ENCODE data around the gene NPR2. TPM values are rescaled to one million over a fixed set of nuclear protein-coding genes. Genes with fewer than 3 reads are reported as not detected.

Gene NPR2
- polyA plus RNA-seq, 3 donors = 29.0 to 31.4 (median 29.5) TPM

DNA sequence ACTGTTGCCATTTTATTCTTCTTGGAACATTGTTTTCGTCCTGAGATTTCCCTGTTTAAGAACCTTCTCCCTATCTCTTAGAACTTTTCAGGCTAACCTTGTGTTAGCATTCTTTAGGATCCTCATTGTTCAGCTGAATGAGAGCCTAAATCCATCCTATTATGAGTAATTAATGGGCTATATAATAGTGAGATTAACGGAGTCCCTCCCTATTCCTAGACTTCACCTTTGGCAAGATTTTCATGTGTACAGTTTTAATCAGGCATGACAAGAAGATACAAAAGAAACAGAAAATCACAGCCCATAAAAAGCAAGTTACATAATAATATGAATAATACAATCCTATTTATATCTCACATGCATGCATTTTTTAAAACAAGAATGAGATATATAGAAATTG lies 28.2 kb upstream of the NPR2 start:
- no peak for DNase-seq (ENCODE audit: low read depth in 3 of 3, low spot score in 2 of 3)

DNA sequence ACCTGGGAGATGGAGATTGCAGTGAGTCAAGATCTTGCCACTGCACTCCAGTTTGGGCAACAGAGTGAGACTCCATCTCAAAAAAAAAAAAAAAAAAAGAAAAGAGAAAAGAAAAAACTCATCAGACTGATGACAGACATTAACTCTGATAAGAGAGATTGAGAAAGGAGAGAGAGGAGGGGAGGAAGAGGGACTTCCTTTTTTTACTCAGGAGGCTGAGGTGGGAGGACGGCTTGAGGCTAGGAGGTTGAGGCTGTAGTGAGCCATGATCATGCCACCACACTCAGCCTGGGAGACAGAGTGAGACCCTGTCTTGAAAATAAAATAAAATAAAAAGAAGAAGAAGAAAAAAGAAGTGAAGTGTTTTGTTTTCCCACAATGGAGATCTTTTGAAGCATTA lies 27.6 kb upstream of the NPR2 start:
- DNase-seq (ENCODE audit: low read depth in 3 of 3, low spot score in 2 of 3) = no peak

DNA sequence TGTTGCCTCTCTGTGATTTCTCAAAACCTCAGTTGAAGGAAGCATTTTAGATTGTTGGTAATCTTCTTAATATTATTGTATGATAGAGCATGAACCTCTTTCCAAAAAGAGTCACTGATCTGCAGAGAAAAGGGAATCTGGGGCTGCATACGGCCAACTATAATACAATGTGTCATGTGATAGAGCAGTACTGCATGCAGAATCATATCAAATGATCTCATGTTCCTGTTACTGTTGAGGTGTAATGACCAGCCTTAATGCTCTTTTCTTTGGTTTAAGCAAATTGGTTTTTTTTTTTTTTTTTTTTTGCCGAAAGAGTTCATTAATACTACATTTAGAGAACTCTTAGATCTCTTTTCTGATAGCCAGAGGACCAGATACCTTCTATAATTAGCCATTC lies 24.4 kb upstream of the NPR2 start:
- DNase-seq (ENCODE audit: low read depth in 3 of 3, low spot score in 2 of 3) = no peak

DNA sequence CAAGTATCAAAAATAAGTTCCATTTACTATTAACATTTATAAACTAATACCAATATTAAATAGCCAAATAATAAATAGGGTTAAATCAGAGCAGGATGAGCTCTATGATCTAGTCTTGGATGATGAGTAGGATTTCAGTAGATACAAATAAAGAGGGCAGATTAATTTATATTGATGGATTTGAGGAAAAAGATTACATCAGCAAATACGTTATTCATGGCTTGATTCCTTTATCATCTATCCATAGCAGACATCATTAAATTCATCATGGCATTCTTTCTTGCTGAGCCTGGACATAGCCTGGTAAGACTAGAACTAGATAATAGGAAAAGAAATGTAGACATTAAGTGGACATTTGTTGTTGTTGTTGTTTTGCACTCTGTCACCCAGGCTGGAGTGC lies 23.9 kb upstream of the NPR2 start:
- DNase-seq (ENCODE audit: low read depth in 3 of 3, low spot score in 2 of 3) = no peak

DNA sequence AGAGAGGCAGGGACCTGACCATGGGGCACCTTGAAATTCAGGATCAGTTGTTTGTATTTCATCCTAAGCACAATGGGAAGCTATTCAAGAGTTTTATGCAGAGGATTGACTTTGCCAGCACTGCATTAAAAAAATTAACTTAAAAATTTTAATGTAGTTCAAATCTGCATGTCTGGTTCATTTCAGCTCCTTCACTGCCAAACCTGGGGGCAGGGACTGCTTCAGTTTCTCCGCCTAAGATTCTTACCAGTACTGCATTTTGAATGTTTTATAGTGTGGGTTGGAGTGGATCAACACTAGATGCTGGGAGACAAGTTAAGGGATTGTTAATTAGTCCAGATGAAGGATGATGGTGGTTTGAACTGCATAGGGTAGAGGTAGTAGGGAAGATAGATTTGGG lies 21.6 kb upstream of the NPR2 start:
- no peak for DNase-seq (ENCODE audit: low read depth in 3 of 3, low spot score in 2 of 3)

DNA sequence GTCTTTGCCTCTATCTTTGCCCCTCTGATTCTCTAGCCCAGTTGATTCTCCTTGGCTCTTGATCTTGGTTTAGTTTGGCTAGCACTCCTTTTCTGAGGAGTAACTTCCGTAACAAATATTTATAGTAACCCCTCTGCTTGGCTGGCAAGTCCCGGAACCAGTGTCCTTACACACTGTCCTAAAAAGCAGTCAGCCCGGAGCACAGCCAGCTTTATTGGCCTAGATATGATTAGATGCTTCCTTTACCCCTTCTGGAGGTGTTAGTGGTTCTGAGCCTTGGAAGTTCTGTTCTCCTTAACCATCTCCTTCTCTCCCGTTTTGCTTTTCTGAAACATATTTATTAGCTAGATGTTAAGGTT lies 20.3 kb upstream of the NPR2 start:
- no peak for DNase-seq (ENCODE audit: low read depth in 3 of 3, low spot score in 2 of 3)

DNA sequence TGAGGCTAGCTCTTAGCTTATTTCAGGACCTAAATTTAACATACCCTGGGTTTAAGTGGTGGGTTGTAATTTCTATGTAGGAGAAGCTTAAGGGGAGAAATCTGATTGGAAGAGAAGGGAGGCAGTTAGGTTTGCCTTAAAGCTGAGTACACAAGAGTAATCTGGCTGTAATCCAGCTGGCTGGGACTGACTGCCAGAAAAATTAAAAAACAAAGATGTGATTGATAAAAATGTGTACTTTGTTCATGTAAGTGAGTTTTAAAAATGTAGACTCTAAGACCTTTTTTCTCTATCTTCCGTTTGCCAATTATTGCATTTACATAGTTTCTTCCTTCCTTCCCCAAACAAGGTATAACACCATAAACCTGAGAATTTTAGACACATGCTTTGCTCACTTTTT lies 19.9 kb upstream of the NPR2 start:
- DNase-seq (ENCODE audit: low read depth in 3 of 3, low spot score in 2 of 3) = no peak

DNA sequence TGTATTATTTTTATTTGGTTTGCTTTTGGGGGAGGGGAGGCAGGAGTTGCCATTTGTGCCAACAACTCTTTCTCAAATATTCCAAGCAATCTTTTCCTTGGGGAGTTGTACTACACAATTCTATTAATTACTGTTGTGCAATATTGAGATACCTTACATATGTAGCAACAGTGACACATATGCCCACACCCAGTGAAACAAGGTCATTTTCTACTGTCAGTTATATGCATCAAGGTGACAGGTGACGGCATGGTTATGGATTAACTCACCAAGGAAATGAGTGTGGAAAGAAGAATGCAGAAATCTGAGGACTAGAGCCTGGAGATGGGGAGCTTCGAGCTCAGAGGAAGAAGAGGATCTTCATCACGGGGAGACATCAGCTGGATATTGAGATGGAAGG lies 19.4 kb upstream of the NPR2 start:
- DNase-seq (ENCODE audit: low read depth in 3 of 3, low spot score in 2 of 3) = no peak

DNA sequence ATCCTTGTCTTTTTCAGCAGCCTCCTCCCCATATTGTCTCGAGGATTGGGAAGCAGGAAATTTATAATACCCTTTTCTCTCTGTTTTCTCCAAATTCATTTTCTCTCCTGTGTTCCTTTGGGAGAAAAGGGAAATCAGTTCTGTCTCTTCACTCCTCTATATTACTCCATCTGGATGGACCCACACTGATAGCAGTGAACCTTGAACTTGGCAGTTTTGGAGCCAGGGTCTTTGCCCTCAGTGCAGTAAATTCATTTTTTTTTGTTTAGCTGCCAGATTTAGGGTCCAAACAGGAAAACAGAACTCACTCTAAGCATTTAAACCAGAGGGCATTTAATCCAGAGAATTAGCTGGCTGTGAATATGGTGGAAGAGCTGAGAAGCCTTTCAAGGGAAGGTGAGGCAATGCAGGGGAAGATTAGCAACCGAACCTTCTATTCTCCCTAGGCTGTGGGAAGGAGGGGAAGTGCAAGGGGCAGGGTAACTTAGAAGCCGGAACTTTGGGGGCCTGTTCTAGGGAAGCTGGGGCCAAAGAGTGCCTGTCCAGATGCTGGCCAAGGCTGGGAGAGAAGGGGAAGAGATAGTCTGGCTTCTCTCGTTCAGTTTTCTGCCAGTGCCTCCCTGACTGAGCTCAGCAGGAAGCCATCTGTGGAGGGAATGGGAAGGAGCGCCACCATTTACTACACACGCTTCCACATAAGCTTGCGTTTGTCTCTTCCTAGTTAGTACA lies 16.3 kb upstream of the NPR2 start:
- no peak for DNase-seq (ENCODE audit: low read depth in 3 of 3, low spot score in 2 of 3)

DNA sequence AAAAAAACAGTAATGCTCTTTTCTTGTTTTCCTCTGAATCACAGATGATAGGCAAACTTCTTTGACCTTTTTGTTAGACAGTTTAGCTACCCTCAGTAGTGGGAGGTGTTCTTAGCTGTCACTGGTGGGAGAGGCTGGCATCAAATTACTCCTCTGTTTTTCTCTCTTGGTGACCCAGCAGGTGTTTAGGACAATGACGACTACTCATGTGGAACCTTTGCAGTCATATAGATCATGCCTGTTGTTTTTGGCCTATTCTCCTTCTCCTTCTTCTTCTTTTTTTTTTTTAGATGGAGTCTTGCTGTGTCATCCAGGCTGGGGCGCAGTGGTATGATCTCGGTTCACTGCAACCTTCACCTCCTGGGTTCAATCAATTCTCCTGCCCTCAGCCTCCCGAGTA lies 15.4 kb upstream of the NPR2 start:
- no peak for DNase-seq (ENCODE audit: low read depth in 3 of 3, low spot score in 2 of 3)

DNA sequence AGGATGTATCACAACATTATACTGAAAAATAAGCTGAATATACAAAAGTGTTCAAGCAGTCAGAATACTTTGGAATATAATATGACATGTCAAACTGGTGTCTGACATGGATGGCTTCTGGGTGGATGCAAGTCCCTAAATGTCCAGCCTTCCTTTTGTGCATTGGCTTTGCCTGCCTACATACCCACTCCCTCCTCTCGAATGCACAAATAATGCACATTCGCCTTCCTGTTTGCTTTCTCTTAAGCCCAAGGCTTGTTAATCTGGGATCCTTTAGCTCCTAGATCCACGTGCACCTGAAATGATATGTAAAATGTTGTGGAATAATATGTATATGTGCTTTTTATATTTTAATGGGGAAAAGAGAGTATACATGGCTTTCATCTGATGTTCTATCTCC lies 12.9 kb upstream of the NPR2 start:
- DNase-seq (ENCODE audit: low read depth in 3 of 3, low spot score in 2 of 3) = no peak

DNA sequence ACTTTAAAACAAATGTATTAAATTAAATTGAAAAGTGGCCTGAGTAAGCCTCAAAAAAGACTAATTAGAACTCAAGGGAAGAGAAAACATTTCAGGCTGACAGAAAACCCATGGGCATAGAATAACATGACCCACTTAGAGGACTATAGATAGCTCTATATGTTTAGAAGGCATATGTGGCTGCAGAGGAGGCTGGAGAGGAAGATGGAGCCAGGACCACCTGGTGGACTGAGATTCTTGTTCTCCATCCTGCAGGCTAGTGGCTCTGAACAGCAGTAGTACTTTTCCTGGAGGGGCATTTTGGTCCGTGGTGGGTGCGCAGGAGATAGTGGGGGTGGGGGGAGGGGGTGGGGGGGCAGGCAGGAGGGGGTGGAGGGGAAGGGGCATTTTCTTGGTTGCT lies 10.3 kb upstream of the NPR2 start:
- DNase-seq (ENCODE audit: low read depth in 3 of 3, low spot score in 2 of 3) = no peak

DNA sequence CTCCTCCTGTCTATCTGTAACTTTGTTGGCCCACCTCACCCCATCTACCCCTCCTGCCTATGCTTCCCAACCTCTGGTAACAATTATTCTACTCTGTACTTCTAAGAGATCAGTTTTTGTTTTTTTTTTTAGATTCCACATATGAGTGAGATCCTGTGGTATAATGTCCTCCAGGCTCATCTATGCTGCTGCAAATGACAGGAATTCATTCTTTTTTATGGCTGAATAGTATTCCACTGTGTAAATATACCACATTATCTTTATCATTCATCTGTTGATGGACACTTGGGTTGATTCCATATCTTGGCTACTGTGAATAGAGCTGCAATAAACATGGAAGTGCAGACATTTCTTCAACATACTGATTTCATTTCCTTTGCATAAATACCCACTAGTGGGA lies 8.0 kb upstream of the NPR2 start:
- DNase-seq (ENCODE audit: low read depth in 3 of 3, low spot score in 2 of 3) = no peak

DNA sequence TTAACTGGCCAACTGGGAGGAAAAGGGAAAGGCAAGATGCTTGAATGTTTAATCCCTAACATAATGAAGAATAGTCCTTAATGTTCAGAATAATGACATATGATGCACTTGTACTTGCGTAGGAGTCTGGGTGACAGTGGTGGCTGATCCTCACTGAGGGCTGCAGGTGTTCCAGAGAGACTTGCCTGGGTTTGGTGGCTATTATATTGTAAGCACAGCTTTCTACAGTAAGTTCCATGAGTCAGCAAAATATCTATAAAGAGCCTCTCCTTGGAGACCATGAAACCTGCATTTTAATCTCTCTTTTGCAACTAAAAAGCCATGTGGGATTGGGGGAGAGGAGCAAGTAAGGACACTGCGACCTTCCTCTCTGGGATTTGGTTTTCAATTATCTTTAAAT lies 1.9 kb upstream of the NPR2 start:
- DNase-seq (ENCODE audit: low read depth in 3 of 3, low spot score in 2 of 3) = no peak

DNA sequence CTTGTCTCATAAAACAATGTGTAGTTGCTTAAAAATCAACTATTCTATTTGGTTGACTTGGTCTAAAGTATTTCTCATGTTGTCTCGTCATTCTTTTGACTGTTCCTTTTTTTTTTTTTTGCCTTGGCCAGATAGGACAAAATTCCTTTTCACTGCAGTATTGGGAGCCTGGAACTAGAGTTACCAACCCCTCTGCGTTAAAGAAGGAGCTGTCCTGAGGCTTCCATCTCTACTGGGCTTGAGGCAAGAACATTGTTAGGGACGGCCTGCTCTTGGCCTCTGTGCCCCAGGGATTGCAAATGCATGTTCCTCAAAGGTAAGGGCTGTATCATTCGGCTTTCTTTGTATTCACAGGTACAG lies 1.4 kb upstream of the NPR2 start:
- DNase-seq (ENCODE audit: low read depth in 3 of 3, low spot score in 2 of 3) = no peak

DNA sequence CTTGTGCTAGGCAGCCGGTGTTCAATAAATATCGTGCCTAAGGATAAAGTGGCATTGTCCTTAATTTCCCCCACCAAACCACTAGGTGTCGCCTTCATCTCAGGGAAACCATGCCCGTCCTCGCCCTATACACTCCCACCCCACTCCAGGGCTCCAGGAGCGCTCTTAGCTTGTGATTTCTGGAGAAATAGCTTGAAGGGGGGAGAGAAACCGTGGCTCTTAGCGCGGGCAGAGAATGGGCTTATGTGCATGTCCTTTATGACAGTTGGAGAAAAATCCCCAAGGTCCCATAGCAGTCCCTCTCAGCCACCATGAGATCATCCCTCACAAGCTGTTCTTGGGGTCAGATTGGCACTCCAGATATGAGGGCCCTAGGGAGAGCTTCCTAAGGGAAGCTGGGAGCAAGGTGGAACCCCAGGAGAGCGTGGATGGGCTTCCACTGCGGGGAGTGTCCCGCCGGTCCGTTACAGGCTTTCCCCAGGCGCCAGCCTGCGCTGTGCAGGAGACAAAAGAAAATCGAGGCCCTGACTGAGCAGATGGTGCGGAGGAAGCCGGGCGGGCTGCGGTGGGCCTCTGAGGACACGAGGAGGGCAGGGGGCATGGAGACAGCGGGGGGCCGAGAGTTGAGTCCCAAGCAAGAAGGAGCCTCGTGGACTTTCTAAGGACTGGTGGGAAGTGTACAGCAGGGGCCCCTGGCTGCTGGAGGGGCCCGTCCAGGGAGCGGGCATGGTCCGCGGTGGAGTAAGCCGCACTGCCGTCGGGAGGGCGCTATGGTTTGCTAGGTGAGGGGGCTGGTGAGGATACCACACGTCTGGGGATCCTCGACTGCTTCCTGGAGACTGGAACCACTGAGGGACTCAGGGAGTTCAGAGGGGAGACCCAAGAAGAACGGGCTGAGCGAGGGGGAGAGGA lies 750 bp upstream of the NPR2 start:
- peak in 2 of 3 donors; percentile 66 to 74 for DNase-seq (ENCODE audit: low read depth in 3 of 3, low spot score in 2 of 3)

DNA sequence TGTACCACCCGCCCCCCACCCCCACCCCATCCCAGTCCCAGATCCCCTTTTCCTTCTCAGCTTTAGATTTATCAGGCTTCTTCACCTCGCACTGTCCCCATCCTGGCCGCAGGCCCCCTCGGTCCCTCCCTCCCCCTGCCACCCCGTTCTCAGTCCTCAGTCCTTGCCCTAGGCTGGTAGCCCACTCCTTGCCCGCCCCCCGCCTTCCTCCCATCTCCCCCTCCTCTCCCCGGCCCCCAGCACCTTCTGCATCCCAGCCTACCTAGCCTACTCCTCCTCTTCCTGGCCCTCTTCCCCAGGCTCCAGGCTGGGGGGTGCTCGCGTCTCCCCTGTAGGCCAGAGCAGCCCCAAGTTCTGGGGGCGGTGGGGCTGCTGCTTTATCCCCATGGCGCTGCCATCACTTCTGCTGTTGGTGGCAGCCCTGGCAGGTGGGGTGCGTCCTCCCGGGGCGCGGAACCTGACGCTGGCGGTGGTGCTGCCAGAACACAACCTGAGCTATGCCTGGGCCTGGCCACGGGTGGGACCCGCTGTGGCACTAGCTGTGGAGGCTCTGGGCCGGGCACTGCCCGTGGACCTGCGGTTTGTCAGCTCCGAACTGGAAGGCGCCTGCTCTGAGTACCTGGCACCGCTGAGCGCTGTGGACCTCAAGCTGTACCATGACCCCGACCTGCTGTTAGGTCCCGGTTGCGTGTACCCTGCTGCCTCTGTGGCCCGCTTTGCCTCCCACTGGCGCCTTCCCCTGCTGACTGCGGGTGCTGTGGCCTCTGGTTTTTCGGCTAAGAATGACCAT lies 828 bp downstream of the NPR2 start:
- no peak for DNase-seq (ENCODE audit: low read depth in 3 of 3, low spot score in 2 of 3)

DNA sequence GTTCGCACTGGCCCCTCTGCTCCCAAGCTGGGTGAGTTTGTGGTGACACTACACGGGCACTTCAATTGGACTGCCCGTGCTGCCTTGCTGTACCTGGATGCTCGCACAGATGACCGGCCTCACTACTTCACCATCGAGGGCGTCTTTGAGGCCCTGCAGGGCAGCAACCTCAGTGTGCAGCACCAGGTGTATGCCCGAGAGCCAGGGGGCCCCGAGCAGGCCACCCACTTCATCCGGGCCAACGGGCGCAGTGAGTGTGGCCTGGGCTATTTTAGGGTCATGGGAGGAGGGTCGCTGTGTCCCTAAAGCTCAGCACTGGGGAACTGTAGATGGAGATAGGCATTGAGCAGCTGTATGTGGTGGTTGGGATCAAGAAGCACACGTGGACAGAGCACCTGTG lies 1.4 kb downstream of the NPR2 start:
- DNase-seq (ENCODE audit: low read depth in 3 of 3, low spot score in 2 of 3) = no peak

DNA sequence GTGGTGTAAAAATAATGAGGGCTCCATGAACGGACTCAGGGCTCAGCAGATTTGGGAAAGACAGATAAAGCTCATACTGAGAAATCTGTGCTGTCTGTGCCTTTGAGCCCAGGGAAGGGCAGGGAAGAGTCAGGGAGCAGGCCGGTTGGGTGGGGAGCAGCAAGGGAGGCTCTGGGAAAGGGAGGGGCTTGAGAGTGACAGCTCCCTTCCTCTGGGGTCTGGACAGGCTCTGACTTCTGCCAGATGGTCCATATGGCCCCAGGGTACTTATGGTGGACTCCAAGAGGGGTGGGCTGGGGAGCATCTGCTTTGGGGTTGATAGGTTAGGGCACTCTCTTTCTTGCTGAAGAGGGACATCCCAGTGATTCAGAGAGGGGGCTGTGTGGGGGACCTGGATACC lies 2.1 kb downstream of the NPR2 start:
- DNase-seq (ENCODE audit: low read depth in 3 of 3, low spot score in 2 of 3) = no peak

DNA sequence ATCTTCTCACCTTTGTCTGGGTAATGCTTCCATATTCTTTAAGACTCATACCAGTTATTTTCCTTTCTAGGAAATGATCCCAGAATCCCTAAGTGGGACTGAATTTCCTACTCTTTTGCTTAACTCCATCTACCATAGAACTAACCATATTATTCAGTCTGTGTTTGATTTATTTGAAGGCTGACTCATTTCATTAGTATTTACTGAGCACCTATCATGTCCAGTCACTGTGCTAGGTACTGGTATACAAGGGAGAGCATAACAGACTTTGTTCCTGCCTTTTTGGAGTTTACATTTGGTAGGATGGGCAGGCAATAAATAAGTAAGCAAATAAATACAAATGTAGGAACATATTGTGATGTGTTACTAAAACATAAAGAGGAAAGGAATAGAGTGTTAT lies 4.3 kb downstream of the NPR2 start:
- DNase-seq (ENCODE audit: low read depth in 3 of 3, low spot score in 2 of 3) = no peak

DNA sequence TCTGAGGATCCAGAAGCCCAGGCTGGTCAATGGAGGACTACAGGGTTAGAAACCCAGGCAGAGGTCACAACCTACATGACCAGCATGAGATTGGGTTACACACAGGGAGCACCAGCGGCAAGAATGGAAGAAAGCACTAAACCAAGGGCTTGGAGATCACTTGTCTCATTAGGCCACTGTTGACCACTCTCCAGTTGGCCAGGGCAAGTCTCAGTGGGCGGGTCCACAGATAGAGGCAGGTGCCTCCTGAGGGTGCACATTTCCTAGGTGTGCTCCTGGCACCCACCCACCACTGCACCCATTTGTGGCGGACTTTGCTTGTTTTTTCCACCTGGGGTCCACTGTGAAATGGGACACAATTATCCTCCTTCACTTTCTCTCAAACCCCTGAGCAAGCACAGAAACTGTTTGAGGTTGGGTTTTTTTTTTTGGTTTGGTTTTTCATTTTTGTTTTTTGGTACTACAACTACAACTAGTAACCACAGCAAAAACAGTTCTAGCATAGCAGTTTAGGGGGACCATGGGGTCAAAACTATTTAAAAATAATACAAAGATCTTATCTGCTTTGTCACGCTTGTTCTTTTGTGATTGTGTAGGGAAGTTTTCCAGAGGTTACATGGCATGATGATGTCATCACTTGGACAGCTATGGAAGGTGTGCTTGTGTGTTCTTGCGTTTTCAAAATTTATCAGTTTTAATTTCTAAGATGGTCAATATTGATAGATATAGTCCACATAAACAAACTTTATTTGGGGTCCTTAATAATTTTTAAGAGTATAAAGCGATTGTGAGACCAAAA lies 6.1 kb downstream of the NPR2 start:
- no peak for DNase-seq (ENCODE audit: low read depth in 3 of 3, low spot score in 2 of 3)
